ENCODE data around the gene OSTM1. TPM values are rescaled to one million over a fixed set of nuclear protein-coding genes. Genes with fewer than 3 reads are reported as not detected.

OSTM1 gene
- total RNA-seq: 13.6 TPM

GRCh38 chr6:108074359-108075144 is at the start of gene OSTM1:
OSTM1 (minus strand) TSS chr6:108074741; CDS start chr6:108074651, 90 bp downstream.
- peak within 1 kb of the TSS; percentile 79 for H3K27ac ChIP-seq (ENCODE audit: low read depth, low read length)

DNA sequence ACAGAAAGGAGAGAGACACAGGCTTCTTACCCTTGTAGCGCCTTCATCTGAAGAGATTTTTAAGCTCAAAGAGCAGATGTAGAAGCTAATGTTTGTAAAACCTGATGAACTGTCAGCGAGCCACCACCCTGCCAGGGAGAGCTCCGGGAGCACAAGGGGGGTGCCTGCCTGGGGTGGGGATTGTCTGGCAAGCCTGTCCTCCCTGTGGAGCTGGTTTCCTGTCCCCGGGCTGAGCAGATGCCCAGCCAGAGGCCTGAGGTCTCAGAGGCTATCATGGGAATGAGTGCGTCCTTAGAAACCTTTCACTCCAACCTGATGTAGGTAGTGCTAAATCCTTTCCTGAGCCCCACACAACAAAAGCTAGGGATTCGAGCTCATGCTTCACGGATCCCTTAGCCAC is 49.4 kb upstream of the OSTM1 start:
- H3K36me3 ChIP-seq (ENCODE audit: control insufficient read depth in 3 of 3, insufficient read depth in 3 of 3, low read length in 3 of 3): no peaks in the 10 kb centered on the region
- peaks cover 4 to 6% (median 5%) of the 10 kb centered on the region in 3 donors for H3K4me1 ChIP-seq (ENCODE audit: control insufficient read depth in 3 of 3, insufficient read depth in 3 of 3, low read length in 3 of 3)
- H3K4me3 ChIP-seq (ENCODE audit: low read length in 3 of 3): no peak overlapping the region
- H3K9me3 ChIP-seq (ENCODE audit: control insufficient read depth in 3 of 3, low read length in 3 of 3): no peaks in the 10 kb centered on the region
- no peak overlapping the region for H3K9ac ChIP-seq (ENCODE audit: low read depth in 1 of 3, low read length in 3 of 3)
- H3K27me3 ChIP-seq (ENCODE audit: control insufficient read depth in 3 of 3, insufficient read depth in 3 of 3, low read length in 3 of 3): peaks cover 48 to 68% (median 64%) of the 10 kb centered on the region in 3 donors
- no peak overlapping the region for H3K27ac ChIP-seq (ENCODE audit: low read depth, low read length)

More at GRCh38 chr6:108074359-108075144, at the start of gene OSTM1:
- Histone ChIP-seq H3K9me3 (ENCODE audit: control insufficient read depth in 3 of 3, low read length in 3 of 3) (no peaks in the 10 kb centered on the region), H3K36me3 (ENCODE audit: control insufficient read depth in 3 of 3, insufficient read depth in 3 of 3, low read length in 3 of 3) (no peaks in the 10 kb centered on the region), H3K9ac (ENCODE audit: low read depth in 1 of 3, low read length in 3 of 3) (peak within 1 kb of the TSS; percentile 92 to 96 (median 94)), H3K27me3 (ENCODE audit: control insufficient read depth in 3 of 3, insufficient read depth in 3 of 3, low read length in 3 of 3) (no peaks in the 10 kb centered on the region), H3K4me1 (ENCODE audit: control insufficient read depth in 3 of 3, insufficient read depth in 3 of 3, low read length in 3 of 3) (peaks cover 10 to 13% (median 11%) of the 10 kb centered on the region in 3 donors), H3K4me3 (ENCODE audit: low read length in 3 of 3) (peak within 1 kb of the TSS; percentile 87 to 99 (median 95))

DNA sequence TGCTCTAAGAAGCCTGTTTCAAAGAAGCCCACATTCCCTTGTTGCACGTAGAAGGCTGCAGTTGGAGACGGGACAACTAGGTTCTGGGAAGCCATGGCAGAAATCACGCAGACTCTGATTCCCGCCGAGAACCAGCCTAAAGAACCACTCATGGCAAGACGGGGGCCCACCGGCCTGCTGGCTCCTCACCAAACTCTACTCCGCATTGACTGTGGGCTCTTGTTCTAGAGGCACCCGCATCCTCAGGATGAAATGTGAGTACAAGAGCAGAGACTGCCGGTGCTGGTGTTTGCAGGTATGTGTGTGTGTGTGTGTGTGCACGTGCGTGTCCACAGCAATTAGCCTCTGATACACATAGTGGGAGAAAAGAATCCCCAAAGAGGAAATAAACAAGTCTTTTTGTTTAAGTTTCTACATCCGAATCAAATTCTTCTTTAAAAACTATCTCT is 49.0 kb upstream of the OSTM1 start:
- no peak overlapping the region for H3K9ac ChIP-seq (ENCODE audit: low read depth in 1 of 3, low read length in 3 of 3)
- H3K27ac ChIP-seq (ENCODE audit: low read depth, low read length): no peak overlapping the region
- H3K4me3 ChIP-seq (ENCODE audit: low read length in 3 of 3): no peak overlapping the region
- H3K27me3 ChIP-seq (ENCODE audit: control insufficient read depth in 3 of 3, insufficient read depth in 3 of 3, low read length in 3 of 3): peaks cover 52 to 69% (median 68%) of the 10 kb centered on the region in 3 donors
- H3K36me3 ChIP-seq (ENCODE audit: control insufficient read depth in 3 of 3, insufficient read depth in 3 of 3, low read length in 3 of 3): no peaks in the 10 kb centered on the region
- no peaks in the 10 kb centered on the region for H3K9me3 ChIP-seq (ENCODE audit: control insufficient read depth in 3 of 3, low read length in 3 of 3)
- H3K4me1 ChIP-seq (ENCODE audit: control insufficient read depth in 3 of 3, insufficient read depth in 3 of 3, low read length in 3 of 3): peaks cover 5 to 8% (median 7%) of the 10 kb centered on the region in 3 donors

DNA sequence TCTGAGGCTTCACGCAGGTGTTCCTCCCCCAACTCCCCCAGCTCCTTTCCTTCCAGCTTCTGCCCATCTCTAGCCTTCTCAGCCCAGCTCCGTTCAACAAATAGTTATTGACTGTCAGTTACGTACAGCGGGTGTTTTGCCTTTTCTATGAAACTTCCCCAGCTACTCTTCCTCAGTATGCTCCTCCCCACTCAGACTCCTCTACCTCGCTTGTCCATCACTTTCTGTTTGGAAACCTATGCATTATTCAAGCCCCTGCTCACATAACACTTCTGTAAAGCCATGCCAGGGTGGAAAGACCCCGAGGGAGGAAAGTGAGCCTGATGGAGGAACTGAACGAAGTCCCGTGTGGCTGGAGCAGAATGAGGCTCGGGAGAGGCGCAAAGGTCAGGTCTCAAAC is 47.1 kb upstream of the OSTM1 start:
- Histone ChIP-seq H3K4me1 (ENCODE audit: control insufficient read depth in 3 of 3, insufficient read depth in 3 of 3, low read length in 3 of 3) (peaks cover 20 to 22% (median 20%) of the 10 kb centered on the region in 3 donors), H3K36me3 (ENCODE audit: control insufficient read depth in 3 of 3, insufficient read depth in 3 of 3, low read length in 3 of 3) (no peaks in the 10 kb centered on the region), H3K4me3 (ENCODE audit: low read length in 3 of 3) (no peak overlapping the region), H3K27me3 (ENCODE audit: control insufficient read depth in 3 of 3, insufficient read depth in 3 of 3, low read length in 3 of 3) (peaks cover 68 to 84% (median 70%) of the 10 kb centered on the region in 3 donors), H3K27ac (ENCODE audit: low read depth, low read length) (no peak overlapping the region), H3K9ac (ENCODE audit: low read depth in 1 of 3, low read length in 3 of 3) (no peak overlapping the region), H3K9me3 (ENCODE audit: control insufficient read depth in 3 of 3, low read length in 3 of 3) (no peaks in the 10 kb centered on the region)

DNA sequence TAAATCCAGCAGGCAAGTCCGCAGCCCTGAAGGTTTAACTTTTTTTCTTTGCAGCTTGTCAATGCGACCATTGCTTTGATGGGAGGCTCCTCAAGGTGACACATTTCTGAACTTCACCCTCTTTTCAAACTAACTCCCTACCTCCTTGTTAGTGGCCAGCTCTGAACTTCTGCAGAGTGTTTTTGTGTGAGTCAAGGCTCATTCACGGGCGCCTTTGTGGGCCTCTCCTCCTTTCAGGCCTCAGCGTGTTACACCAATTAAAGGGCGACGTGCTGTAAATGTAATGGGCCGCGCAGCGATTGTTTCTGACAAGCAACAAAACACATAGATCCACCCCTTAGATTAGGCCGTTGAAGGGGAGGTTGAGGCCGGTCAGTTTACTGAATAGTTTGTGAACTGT is 45.8 kb upstream of the OSTM1 start:
- H3K9me3 ChIP-seq (ENCODE audit: control insufficient read depth in 3 of 3, low read length in 3 of 3): no peaks in the 10 kb centered on the region
- H3K27ac ChIP-seq (ENCODE audit: low read depth, low read length): no peak overlapping the region
- peaks cover 79 to 87% (median 81%) of the 10 kb centered on the region in 3 donors for H3K27me3 ChIP-seq (ENCODE audit: control insufficient read depth in 3 of 3, insufficient read depth in 3 of 3, low read length in 3 of 3)
- H3K4me1 ChIP-seq (ENCODE audit: control insufficient read depth in 3 of 3, insufficient read depth in 3 of 3, low read length in 3 of 3): peaks cover 26 to 28% (median 27%) of the 10 kb centered on the region in 3 donors
- H3K9ac ChIP-seq (ENCODE audit: low read depth in 1 of 3, low read length in 3 of 3): no peak overlapping the region
- H3K4me3 ChIP-seq (ENCODE audit: low read length in 3 of 3): no peak overlapping the region
- no peaks in the 10 kb centered on the region for H3K36me3 ChIP-seq (ENCODE audit: control insufficient read depth in 3 of 3, insufficient read depth in 3 of 3, low read length in 3 of 3)

DNA sequence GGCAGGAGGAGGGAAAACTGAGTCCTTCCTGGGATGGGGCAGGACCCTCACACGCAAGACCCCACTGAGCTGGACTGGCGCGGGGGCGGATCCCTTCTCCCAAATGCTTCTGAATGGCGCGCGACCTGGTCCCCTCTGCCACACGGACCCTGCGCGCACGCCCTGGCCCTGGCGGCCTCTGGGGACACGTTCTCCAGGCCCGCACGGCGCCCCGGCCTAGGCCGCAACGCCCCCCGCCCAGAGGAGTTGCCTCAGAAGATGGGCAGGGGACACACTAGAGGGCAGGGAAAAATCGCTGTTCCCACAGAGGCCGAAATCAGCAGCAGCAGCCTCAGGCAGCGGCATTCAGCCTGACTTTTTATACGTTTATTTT is 45.2 kb upstream of the OSTM1 start:
- no peak overlapping the region for H3K4me3 ChIP-seq (ENCODE audit: low read length in 3 of 3)

GRCh38 chr6:108118810-108119768 is 44.5 kb upstream of the OSTM1 start:
- peak overlapping the region; percentile 7 to 62 (median 48) for H3K4me3 ChIP-seq (ENCODE audit: low read length in 3 of 3)

More for the DNA sequence above, 45.2 kb upstream of the OSTM1 start:
- Histone ChIP-seq H3K27ac (ENCODE audit: low read depth, low read length) (no peak overlapping the region), H3K27me3 (ENCODE audit: control insufficient read depth in 3 of 3, insufficient read depth in 3 of 3, low read length in 3 of 3) (peaks cover 80 to 88% (median 87%) of the 10 kb centered on the region in 3 donors), H3K9ac (ENCODE audit: low read depth in 1 of 3, low read length in 3 of 3) (no peak overlapping the region), H3K36me3 (ENCODE audit: control insufficient read depth in 3 of 3, insufficient read depth in 3 of 3, low read length in 3 of 3) (no peaks in the 10 kb centered on the region), H3K9me3 (ENCODE audit: control insufficient read depth in 3 of 3, low read length in 3 of 3) (no peaks in the 10 kb centered on the region), H3K4me1 (ENCODE audit: control insufficient read depth in 3 of 3, insufficient read depth in 3 of 3, low read length in 3 of 3) (peaks cover 32 to 34% (median 32%) of the 10 kb centered on the region in 3 donors)

DNA sequence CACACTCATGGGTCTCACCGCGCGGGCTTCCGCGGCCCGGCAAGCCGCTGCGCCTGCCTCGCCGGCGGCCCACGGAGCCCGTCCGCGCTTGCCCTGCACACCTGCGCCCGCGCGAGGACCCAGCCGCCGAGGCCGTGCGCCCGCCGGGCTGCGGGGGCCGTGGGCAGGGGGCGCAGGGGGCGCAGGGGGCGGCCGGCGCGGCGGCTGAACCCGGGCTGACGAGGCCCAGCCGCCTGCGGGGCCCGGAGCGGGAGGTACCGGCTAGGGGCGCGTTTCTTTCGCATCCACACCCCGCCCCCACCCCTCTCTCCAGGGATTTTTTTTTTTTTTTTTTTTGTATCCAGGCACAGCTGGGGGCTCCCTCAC is 43.8 kb upstream of the OSTM1 start:
- peaks cover 78 to 89% (median 88%) of the 10 kb centered on the region in 3 donors for H3K27me3 ChIP-seq (ENCODE audit: control insufficient read depth in 3 of 3, insufficient read depth in 3 of 3, low read length in 3 of 3)
- peaks cover 38 to 43% (median 41%) of the 10 kb centered on the region in 3 donors for H3K4me1 ChIP-seq (ENCODE audit: control insufficient read depth in 3 of 3, insufficient read depth in 3 of 3, low read length in 3 of 3)
- H3K9me3 ChIP-seq (ENCODE audit: control insufficient read depth in 3 of 3, low read length in 3 of 3): no peaks in the 10 kb centered on the region

More at GRCh38 chr6:108118810-108119768, 44.5 kb upstream of the OSTM1 start:
- Histone ChIP-seq H3K9me3 (ENCODE audit: control insufficient read depth in 3 of 3, low read length in 3 of 3) (no peaks in the 10 kb centered on the region), H3K36me3 (ENCODE audit: control insufficient read depth in 3 of 3, insufficient read depth in 3 of 3, low read length in 3 of 3) (no peaks in the 10 kb centered on the region), H3K4me1 (ENCODE audit: control insufficient read depth in 3 of 3, insufficient read depth in 3 of 3, low read length in 3 of 3) (peaks cover 33 to 36% (median 35%) of the 10 kb centered on the region in 3 donors), H3K27ac (ENCODE audit: low read depth, low read length) (no peak overlapping the region), H3K9ac (ENCODE audit: low read depth in 1 of 3, low read length in 3 of 3) (no peak overlapping the region), H3K27me3 (ENCODE audit: control insufficient read depth in 3 of 3, insufficient read depth in 3 of 3, low read length in 3 of 3) (peaks cover 79 to 88% (median 87%) of the 10 kb centered on the region in 3 donors)

DNA sequence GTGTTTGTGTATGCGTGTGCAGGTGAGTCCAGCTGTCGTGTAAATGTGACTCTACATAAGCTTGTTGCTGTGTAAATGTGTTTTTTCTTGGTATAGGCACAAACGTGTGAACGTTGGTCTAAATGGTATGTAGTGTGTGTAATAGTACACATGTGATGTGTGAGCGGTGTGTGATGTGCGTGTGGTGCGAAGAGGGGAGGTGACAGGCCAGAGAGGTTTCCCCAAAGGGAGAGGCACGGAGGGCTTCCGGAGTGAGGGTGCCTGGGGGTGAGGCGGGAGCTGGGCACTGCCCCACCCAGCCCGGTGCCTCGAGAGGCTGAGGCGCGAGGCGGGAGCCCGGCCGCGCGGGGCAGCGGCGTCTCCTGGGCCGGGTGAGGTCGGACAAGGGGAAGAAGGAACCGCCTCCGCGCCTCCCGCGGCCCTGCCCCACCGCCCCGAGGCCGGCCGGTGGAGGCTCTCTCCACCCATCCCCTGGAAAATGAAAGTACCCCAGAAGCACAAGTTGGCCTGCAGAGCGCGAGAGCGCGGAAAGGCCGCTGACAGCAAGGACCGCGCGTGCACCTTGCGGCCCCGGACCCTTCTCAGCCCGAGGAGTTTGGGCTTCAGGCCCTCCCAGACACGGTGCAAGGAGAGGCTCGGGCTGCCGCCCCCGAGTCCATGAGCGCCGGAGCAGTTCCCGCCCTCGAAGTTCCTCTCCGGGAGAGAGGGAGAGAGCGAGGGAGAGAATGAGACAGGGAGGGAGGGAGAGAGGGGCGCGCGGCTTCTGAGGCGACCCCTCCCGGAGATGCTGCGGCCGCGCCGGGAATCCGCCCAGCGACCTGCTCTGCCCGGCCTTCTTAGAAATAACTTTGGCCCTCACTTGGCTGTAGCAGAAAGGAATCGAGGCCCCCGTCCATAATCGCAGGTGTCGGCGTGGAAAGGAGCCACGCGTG is 43.2 kb upstream of the OSTM1 start:
- H3K36me3 ChIP-seq (ENCODE audit: control insufficient read depth in 3 of 3, insufficient read depth in 3 of 3, low read length in 3 of 3): no peaks in the 10 kb centered on the region
- peak overlapping the region in 2 of 3 donors; percentile 50 to 62 for H3K9ac ChIP-seq (ENCODE audit: low read depth in 1 of 3, low read length in 3 of 3)
- peaks cover 75 to 85% (median 84%) of the 10 kb centered on the region in 3 donors for H3K27me3 ChIP-seq (ENCODE audit: control insufficient read depth in 3 of 3, insufficient read depth in 3 of 3, low read length in 3 of 3)
- no peaks in the 10 kb centered on the region for H3K9me3 ChIP-seq (ENCODE audit: control insufficient read depth in 3 of 3, low read length in 3 of 3)
- H3K4me1 ChIP-seq (ENCODE audit: control insufficient read depth in 3 of 3, insufficient read depth in 3 of 3, low read length in 3 of 3): peaks cover 40 to 43% (median 41%) of the 10 kb centered on the region in 3 donors
- no peak overlapping the region for H3K27ac ChIP-seq (ENCODE audit: low read depth, low read length)
- peak overlapping the region; percentile 74 to 80 (median 78) for H3K4me3 ChIP-seq (ENCODE audit: low read length in 3 of 3)

More for the DNA sequence above, 43.8 kb upstream of the OSTM1 start:
- Histone ChIP-seq H3K4me3 (ENCODE audit: low read length in 3 of 3) (peak overlapping the region; percentile 74 to 80 (median 78)), H3K36me3 (ENCODE audit: control insufficient read depth in 3 of 3, insufficient read depth in 3 of 3, low read length in 3 of 3) (no peaks in the 10 kb centered on the region), H3K9ac (ENCODE audit: low read depth in 1 of 3, low read length in 3 of 3) (peak overlapping the region in 1 of 3 donors; percentile 62), H3K27ac (ENCODE audit: low read depth, low read length) (no peak overlapping the region)
